Lower leg skin (tissue), 4 donors: Measurements from ENCODE around the gene MED10. TPM values are rescaled to one million over a fixed set of nuclear protein-coding genes. Genes with fewer than 3 reads are reported as not detected.
A peak's percentile ranks its signal among the peaks of the same experiment; 100 is the strongest.

Experiments used
- DNase-seq, 2 donors: peaks; one replicate each; pipeline ENCODE4 v3.0.0-alpha.2; 2019; ENCODE audit warnings: low spot score in 2 of 2
- H3K4me3 ChIP-seq: fragments of 200-600 bp; sonication (generic); 2 replicates; pipeline ENCODE4 v1.5.1; 2017; ENCODE audit warnings: mild to moderate bottlenecking, low read depth; ENCODE audit not compliant: poor library complexity, severe bottlenecking
- CTCF ChIP-seq, 3 donors: fragments of 450-650 bp; IDR thresholded peaks; one replicate each; pipeline ENCODE4 v1.5.1; 2016; ENCODE audit warnings: antibody characterized with exemption in 3 of 3, mild to moderate bottlenecking in 3 of 3, moderate library complexity in 2 of 3
- POLR2A ChIP-seq, 2 donors: fragments of 450-650 bp; IDR thresholded peaks; one replicate each; pipeline ENCODE4 v1.6.1; 2016 to 2017; ENCODE audit warnings: antibody characterized with exemption in 2 of 2, mild to moderate bottlenecking in 1 of 2, moderate library complexity in 1 of 2
- WGBS, 2 donors: methylation state at CpG; one replicate each; pipeline ENCODE4 v1.1.5; 2018; 5-methylcytosine and 5-hydroxymethylcytosine counted together
- intact Hi-C: fragments of 100-400 bp; cut with DNase I; formaldehyde crosslinking; loops from one replicate; pipeline ENCODE4 v1.15.0; 2023; ENCODE audit warnings: low total_unique reads
- total RNA-seq, 4 donors: library from RNA; depleted of rRNA; stranded (reverse); fragments of >200 nt; gene quantifications; one replicate each; pipeline ENCODE4 v1.1.0, GENCODE V29; 2016

Gene MED10
- total RNA-seq, 4 donors from 2014 or later = 18.5 to 30.4 (median 24.9) TPM

GRCh38 chr5:6384856-6385255 is 6.5 kb upstream of the MED10 start:
- H3K4me3 ChIP-seq = no peak overlapping the region
- 81 to 87% methylated on average over 9 of the region's 9 CpGs for WGBS, 2 donors
- peak in 1 of 2 donors; percentile 60 for DNase-seq
- TF ChIP-seq CTCF (IDR thresholded peaks at IDR 0.05) = no peak
- TF ChIP-seq POLR2A (IDR thresholded peaks at IDR 0.05) = no peak
- intact Hi-C loops = no loop called here

GRCh38 chr5:6383376-6383775 is 5.0 kb upstream of the MED10 start:
- DNase-seq = peak in 1 of 2 donors; percentile 75
- H3K4me3 ChIP-seq = no peak overlapping the region
- intact Hi-C loops = no loop called here
- WGBS, 2 donors = 52 to 59% methylated on average over 6 of the region's 6 CpGs
- TF ChIP-seq CTCF (IDR thresholded peaks at IDR 0.05) (no peak), POLR2A (IDR thresholded peaks at IDR 0.05) (no peak)

- no peak for DNase-seq
- TF ChIP-seq POLR2A (IDR thresholded peaks at IDR 0.05) = no peak
- no peak for TF ChIP-seq CTCF (IDR thresholded peaks at IDR 0.05)
- intact Hi-C loops = no loop called here
- WGBS, 2 donors = 94 to 95% methylated on average over 4 of the region's 4 CpGs
- H3K4me3 ChIP-seq = no peak overlapping the region
These were observed 899 bp upstream of the MED10 start for GRCh38 chr5:6379246-6379645.

GRCh38 chr5:6378766-6379103 is 388 bp upstream of the MED10 start:
- no peak for DNase-seq
- no peak overlapping the region for H3K4me3 ChIP-seq
- WGBS, 2 donors = 16 to 25% methylated on average over 7 to 8 of the region's 8 CpGs
- TF ChIP-seq POLR2A (IDR thresholded peaks at IDR 0.05) = no peak
- TF ChIP-seq CTCF (IDR thresholded peaks at IDR 0.05) = no peak
- intact Hi-C loops = no loop called here

GRCh38 chr5:6377582-6377904 is 804 bp downstream of the MED10 start:
- 22 to 23% methylated on average over 6 of the region's 6 CpGs for WGBS, 2 donors
- DNase-seq = no peak
- intact Hi-C loops = no loop called here
- peak overlapping the region; percentile 74 for H3K4me3 ChIP-seq
- TF ChIP-seq CTCF (IDR thresholded peaks at IDR 0.05) (no peak), POLR2A (IDR thresholded peaks at IDR 0.05) (no peak)

- intact Hi-C loops = no loop called here
- DNase-seq = no peak
- no peak for TF ChIP-seq POLR2A (IDR thresholded peaks at IDR 0.05)
- TF ChIP-seq CTCF (IDR thresholded peaks at IDR 0.05) = no peak
- 75% methylated on average over 11 of the region's 11 CpGs for WGBS, 2 donors
- H3K4me3 ChIP-seq = no peak overlapping the region
These were observed 1.3 kb downstream of the MED10 start for GRCh38 chr5:6376974-6377520.
